GM12874 (cell line): Measurements from ENCODE around the gene BTAF1.

Source experiments
- TF ChIP-seq, protein P1 (sequence below): IDR thresholded peaks from 2 replicates; pipeline ENCODE4 v1.5.1; 2011; ENCODE audit warnings: low read depth, mild to moderate bottlenecking, control low read depth, low read length, moderate library complexity; ENCODE audit not compliant: insufficient read depth

The BTAF1 gene

GRCh38 chr10:91923371-91924211, at the start of gene BTAF1:
TSS of gene BTAF1 (plus strand) at chr10:91923770. CDS start at chr10:91924077, 307 bp downstream.
- TF ChIP-seq, protein P1, sequence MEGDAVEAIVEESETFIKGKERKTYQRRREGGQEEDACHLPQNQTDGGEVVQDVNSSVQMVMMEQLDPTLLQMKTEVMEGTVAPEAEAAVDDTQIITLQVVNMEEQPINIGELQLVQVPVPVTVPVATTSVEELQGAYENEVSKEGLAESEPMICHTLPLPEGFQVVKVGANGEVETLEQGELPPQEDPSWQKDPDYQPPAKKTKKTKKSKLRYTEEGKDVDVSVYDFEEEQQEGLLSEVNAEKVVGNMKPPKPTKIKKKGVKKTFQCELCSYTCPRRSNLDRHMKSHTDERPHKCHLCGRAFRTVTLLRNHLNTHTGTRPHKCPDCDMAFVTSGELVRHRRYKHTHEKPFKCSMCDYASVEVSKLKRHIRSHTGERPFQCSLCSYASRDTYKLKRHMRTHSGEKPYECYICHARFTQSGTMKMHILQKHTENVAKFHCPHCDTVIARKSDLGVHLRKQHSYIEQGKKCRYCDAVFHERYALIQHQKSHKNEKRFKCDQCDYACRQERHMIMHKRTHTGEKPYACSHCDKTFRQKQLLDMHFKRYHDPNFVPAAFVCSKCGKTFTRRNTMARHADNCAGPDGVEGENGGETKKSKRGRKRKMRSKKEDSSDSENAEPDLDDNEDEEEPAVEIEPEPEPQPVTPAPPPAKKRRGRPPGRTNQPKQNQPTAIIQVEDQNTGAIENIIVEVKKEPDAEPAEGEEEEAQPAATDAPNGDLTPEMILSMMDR, result no peak

- TF ChIP-seq, protein P1, result no peak
Observed at GRCh38 chr10:91875156-91875555, 48.4 kb upstream of the BTAF1 start.

- TF ChIP-seq, protein P1, result no peak
Observed at GRCh38 chr10:91875779-91876178, 47.8 kb upstream of the BTAF1 start.

DNA sequence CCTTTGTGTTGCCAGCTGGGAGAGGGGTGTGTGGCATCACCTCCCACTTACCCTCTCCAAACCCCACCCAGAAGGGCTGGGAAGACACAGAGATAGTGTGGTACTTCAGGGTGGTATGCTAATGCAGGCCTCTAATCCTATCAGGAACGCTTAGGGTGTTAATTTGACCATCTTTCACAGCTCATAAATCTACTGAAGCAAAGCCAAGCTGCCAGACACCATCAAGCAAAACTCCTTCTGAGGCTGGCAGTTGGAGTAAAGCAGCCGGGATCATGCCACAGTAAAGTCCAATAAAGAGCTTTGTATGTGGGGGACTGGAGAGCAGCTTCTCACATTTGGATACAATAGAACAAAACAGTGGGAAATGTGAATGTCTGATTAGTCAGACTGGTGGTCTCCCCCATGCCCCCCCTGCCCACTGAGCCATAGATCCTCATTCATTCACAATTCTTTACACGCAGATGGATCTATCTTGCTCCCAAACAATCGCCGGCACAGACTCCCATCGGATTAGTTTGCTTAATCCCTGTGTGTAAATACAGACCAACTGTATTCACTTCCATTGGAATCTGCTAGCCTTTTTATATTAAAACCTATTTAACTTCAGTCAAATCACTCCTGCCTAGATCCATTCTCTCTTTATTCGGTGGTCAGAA, 43.9 kb upstream of the BTAF1 start:
- TF ChIP-seq, protein P1, result no peak

GRCh38 chr10:91880310-91880709, 43.3 kb upstream of the BTAF1 start:
- TF ChIP-seq, protein P1, result no peak

DNA sequence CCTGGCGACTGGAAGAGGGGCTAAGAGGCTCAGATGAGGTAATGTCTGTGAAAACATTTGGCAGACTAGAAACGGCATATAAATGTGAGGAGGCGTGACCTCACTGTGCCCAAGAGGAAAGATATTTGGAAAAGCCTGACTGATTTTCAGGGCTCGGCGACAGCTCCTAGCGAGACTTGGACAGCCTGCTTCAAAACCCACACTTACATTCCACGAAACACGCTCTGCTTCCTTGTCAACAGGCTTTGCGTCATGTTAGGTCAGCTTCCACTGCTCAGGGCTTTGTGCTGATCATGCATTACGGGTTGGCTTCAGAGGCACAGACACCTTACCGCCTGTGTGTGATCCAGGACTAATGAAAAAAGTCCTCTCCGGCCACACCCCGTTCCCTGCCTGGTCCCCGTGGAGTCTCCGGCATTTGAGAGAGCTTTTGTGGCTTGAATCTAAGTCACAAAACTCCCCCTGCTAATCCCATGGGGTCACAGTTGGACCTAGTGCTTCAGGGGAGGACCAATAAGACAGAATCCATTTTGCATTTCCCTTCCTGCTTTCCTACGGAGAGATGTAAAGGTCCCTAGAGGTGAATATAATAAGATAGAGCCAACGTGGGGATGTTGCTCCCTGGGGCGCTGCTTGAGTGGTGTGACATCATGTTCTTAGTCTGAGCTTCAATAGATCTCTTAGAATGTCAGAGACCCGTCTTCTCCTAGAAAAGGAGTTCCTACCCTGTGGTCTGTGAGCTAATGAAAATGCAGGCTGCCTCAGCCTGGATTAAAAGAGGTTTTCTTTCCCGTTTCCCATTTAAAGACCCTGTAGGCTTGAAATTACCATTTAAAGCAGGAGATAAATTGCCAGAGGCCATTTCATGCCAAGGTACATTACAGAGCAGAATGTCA, 39.8 kb upstream of the BTAF1 start:
- TF ChIP-seq, protein P1, result no peak

GRCh38 chr10:91884536-91884935, 39.0 kb upstream of the BTAF1 start:
- TF ChIP-seq, protein P1, result no peak
